HG03066 (cell line): ENCODE measurements around the gene OR1L8.
"Not testable (repeated sequence)": the region's sequence is repeated elsewhere in the genome, so short reads cannot be mapped to it uniquely, and the experiment has no call there.

Experiments
- ATAC-seq: cut with Tn5 transposase; IDR thresholded peaks from one replicate; pipeline ENCODE4 v1.9.1; 2021; ENCODE audit warnings: low read depth; ENCODE audit not compliant: unreplicated experiment

OR1L8 gene

GRCh38 chr9:122583284-122583683 lies at the start of gene OR1L8:
Gene OR1L8 (minus strand): TSS chr9:122583384. CDS start chr9:122568477, 14,907 bp downstream.
- ATAC-seq, result not testable (repeated sequence)

- no peak for ATAC-seq
These were observed 36.8 kb upstream of the OR1L8 start for GRCh38 chr9:122619996-122620395.

GRCh38 chr9:122614362-122614761 lies 31.2 kb upstream of the OR1L8 start, which contains the start of gene OR1Q1:
Gene OR1Q1 (plus strand): TSS chr9:122614738. CDS start chr9:122614738, 0 bp downstream.
- ATAC-seq, result no peak

- no peak for ATAC-seq
These were observed 26.6 kb upstream of the OR1L8 start for GRCh38 chr9:122609804-122610203.

- ATAC-seq, result no peak
These were observed 23.4 kb upstream of the OR1L8 start for GRCh38 chr9:122606587-122606986.

GRCh38 chr9:122605691-122606090 lies 22.5 kb upstream of the OR1L8 start:
- ATAC-seq, result no peak

- ATAC-seq, result no peak
These were observed 2.8 kb downstream of the OR1L8 start for GRCh38 chr9:122580360-122580759.

- ATAC-seq, result no peak
These were observed 3.3 kb downstream of the OR1L8 start for GRCh38 chr9:122579874-122580273.

GRCh38 chr9:122572456-122572855 lies 10.7 kb downstream of the OR1L8 start:
- no peak for ATAC-seq

GRCh38 chr9:122567901-122568300 lies 15.3 kb downstream of the OR1L8 start:
- no peak for ATAC-seq

- no peak for ATAC-seq
These were observed 20.9 kb downstream of the OR1L8 start for GRCh38 chr9:122562134-122562760.

- no peak for ATAC-seq
These were observed 21.7 kb downstream of the OR1L8 start for GRCh38 chr9:122561446-122561845.

GRCh38 chr9:122552812-122553211 lies 30.4 kb downstream of the OR1L8 start, which contains the start of gene OR1N2:
Gene OR1N2 (plus strand): TSS chr9:122553112. CDS start chr9:122553212, 100 bp downstream.
- ATAC-seq, result no peak

- ATAC-seq, result no peak
These were observed 31.8 kb downstream of the OR1L8 start for GRCh38 chr9:122551371-122551770.

- no peak for ATAC-seq
These were observed 37.0 kb downstream of the OR1L8 start for GRCh38 chr9:122546196-122546595.

- no peak for ATAC-seq
These were observed 44.4 kb downstream of the OR1L8 start for GRCh38 chr9:122538757-122539156.

- ATAC-seq, result not testable (repeated sequence)
These were observed 46.1 kb downstream of the OR1L8 start for GRCh38 chr9:122537066-122537465.

- no peak for ATAC-seq
These were observed 47.0 kb downstream of the OR1L8 start for GRCh38 chr9:122536134-122536533.

- ATAC-seq, result not testable (repeated sequence)
These were observed 52.0 kb downstream of the OR1L8 start for GRCh38 chr9:122531157-122531556.

GRCh38 chr9:122527193-122527592 lies 56.0 kb downstream of the OR1L8 start, which contains the start of gene OR1N1:
Gene OR1N1 (minus strand): TSS chr9:122527293. CDS start chr9:122527293, 0 bp downstream.
- no peak for ATAC-seq

GRCh38 chr9:122526602-122527001 lies 56.6 kb downstream of the OR1L8 start:
- ATAC-seq, result no peak

GRCh38 chr9:122519376-122519775 lies 63.8 kb downstream of the OR1L8 start:
- no peak for ATAC-seq
